A549 (cell line): ENCODE measurements around the gene SHISA4.

ENCODE experiments used
- BHLHE40 ChIP-seq: IDR thresholded peaks from 2 replicates; pipeline ENCODE4 v1.6.1; 2012; ENCODE audit warnings: low read depth, low read length, inconsistent platforms
- ELK1 ChIP-seq: fragments of 150-350 bp; IDR thresholded peaks from 2 replicates; pipeline ENCODE4 v1.6.1; 2014; ENCODE audit warnings: low read depth, mild to moderate bottlenecking, low read length
- EP300 ChIP-seq, 2 experiments: fragments of >200 bp; sonication (Bioruptor Twin); formaldehyde crosslinking; IDR thresholded peaks; 2 replicates in 1 of 2; 3 replicates in 1 of 2; pipeline ENCODE4 v1.6.1; 2016 to 2017
- KDM1A ChIP-seq: fragments of 200-600 bp; sonication (generic); IDR thresholded peaks from 2 replicates; pipeline ENCODE4 v1.6.1; 2016; ENCODE audit warnings: low read depth, mild to moderate bottlenecking
- MAX ChIP-seq: IDR thresholded peaks from 2 replicates; pipeline ENCODE4 v1.6.1; 2012
- MYC ChIP-seq: IDR thresholded peaks from 2 replicates; pipeline ENCODE4 v1.6.1; 2012; ENCODE audit warnings: mild to moderate bottlenecking, inconsistent platforms, low read length, improper control_type of control experiment, borderline replicate concordance
- POLR2A ChIP-seq: IDR thresholded peaks from 2 replicates; pipeline ENCODE4 v1.6.1; 2012; ENCODE audit warnings: mild to moderate bottlenecking, low read length
- RFX5 ChIP-seq: fragments of 450-650 bp; IDR thresholded peaks from 2 replicates; pipeline ENCODE4 v1.7.1; 2014; ENCODE audit warnings: antibody characterized with exemption, mild to moderate bottlenecking, moderate library complexity
- RNF2 ChIP-seq: fragments of 200-600 bp; sonication (generic); IDR thresholded peaks from 2 replicates; pipeline ENCODE4 v1.6.1; 2016; ENCODE audit warnings: low read depth, mild to moderate bottlenecking, antibody characterized with exemption, moderate library complexity, borderline replicate concordance
- SMC3 ChIP-seq: fragments of >200 bp; sonication (Bioruptor Twin); formaldehyde crosslinking; IDR thresholded peaks from 3 replicates; pipeline ENCODE4 v1.6.1; 2018; ENCODE audit warnings: inconsistent platforms
- ZNF302 ChIP-seq: fragments of 250-450 bp; sonication (Bioruptor Pico); IDR thresholded peaks from 2 replicates; pipeline ENCODE4 v1.9.0; 2021; ENCODE audit warnings: inconsistent platforms, mild to moderate bottlenecking, moderate library complexity
- TF ChIP-seq, protein P1 (sequence below): fragments of >200 bp; sonication (Bioruptor Twin); formaldehyde crosslinking; IDR thresholded peaks from 3 replicates; pipeline ENCODE4 v1.5.1; 2016
- TF ChIP-seq, protein P2 (sequence below): IDR thresholded peaks from 2 replicates; pipeline ENCODE4 v1.6.1; 2012
- TF ChIP-seq, protein P3 (sequence below): IDR thresholded peaks from 2 replicates; pipeline ENCODE4 v1.6.1; 2012; ENCODE audit warnings: low read depth, borderline replicate concordance

DNA sequence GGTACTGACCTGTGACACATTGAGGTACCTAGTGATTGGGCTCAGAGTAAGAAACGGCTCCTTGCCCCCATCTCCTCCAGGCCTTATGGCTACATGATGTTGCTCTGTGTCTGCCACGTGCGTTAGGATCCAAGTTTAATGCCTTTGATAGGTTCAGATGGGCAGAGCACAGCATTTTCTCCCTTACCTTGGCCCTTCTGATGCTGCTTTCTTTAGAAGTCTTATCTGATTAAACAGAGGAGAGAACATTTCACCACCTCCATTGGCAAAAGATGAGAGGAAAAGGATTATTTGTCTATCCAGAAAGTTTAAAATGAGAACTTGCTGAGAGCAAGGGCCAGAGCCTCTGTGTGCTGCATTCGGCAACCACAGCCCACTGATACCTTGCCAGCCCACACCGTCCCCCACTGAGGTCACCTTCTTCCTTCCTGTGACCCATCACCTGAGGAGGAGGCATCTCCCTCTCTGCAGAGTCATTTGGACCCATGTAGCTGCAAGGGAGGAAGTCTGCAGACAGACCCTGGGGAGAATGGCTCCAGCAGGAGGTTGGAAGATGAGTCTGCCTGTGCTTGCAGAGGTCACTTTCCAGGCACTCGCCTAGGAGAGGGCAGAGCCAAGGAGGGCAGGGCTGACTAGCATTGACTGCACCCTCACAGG lies 16.7 kb downstream of the SHISA4 start:
- TF ChIP-seq, protein P1, sequence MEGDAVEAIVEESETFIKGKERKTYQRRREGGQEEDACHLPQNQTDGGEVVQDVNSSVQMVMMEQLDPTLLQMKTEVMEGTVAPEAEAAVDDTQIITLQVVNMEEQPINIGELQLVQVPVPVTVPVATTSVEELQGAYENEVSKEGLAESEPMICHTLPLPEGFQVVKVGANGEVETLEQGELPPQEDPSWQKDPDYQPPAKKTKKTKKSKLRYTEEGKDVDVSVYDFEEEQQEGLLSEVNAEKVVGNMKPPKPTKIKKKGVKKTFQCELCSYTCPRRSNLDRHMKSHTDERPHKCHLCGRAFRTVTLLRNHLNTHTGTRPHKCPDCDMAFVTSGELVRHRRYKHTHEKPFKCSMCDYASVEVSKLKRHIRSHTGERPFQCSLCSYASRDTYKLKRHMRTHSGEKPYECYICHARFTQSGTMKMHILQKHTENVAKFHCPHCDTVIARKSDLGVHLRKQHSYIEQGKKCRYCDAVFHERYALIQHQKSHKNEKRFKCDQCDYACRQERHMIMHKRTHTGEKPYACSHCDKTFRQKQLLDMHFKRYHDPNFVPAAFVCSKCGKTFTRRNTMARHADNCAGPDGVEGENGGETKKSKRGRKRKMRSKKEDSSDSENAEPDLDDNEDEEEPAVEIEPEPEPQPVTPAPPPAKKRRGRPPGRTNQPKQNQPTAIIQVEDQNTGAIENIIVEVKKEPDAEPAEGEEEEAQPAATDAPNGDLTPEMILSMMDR, result no peak
- TF ChIP-seq POLR2A (no peak), RNF2 (no peak), ELK1 (no peak), MAX (no peak), KDM1A (no peak), RFX5 (no peak), MYC (no peak), BHLHE40 (no peak), SMC3 (no peak), EP300 (IDR thresholded peaks at IDR 0.05) (no peak), ZNF302 (CRISPR knock-in tag) (no peak)
- TF ChIP-seq, protein P2, sequence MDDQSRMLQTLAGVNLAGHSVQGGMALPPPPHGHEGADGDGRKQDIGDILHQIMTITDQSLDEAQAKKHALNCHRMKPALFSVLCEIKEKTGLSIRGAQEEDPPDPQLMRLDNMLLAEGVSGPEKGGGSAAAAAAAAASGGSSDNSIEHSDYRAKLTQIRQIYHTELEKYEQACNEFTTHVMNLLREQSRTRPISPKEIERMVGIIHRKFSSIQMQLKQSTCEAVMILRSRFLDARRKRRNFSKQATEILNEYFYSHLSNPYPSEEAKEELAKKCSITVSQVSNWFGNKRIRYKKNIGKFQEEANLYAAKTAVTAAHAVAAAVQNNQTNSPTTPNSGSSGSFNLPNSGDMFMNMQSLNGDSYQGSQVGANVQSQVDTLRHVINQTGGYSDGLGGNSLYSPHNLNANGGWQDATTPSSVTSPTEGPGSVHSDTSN, result no peak
- TF ChIP-seq, protein P3, sequence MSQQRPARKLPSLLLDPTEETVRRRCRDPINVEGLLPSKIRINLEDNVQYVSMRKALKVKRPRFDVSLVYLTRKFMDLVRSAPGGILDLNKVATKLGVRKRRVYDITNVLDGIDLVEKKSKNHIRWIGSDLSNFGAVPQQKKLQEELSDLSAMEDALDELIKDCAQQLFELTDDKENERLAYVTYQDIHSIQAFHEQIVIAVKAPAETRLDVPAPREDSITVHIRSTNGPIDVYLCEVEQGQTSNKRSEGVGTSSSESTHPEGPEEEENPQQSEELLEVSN, result no peak
